Measurements from ENCODE around the gene TIRAP.
A peak's percentile ranks its signal among the peaks of the same experiment; 100 is the strongest.

The TIRAP gene

GRCh38 chr11:126327281-126328000 lies 44.5 kb downstream of the TIRAP start:
- no peak for DNase-seq (ENCODE audit: low spot score)

DNA sequence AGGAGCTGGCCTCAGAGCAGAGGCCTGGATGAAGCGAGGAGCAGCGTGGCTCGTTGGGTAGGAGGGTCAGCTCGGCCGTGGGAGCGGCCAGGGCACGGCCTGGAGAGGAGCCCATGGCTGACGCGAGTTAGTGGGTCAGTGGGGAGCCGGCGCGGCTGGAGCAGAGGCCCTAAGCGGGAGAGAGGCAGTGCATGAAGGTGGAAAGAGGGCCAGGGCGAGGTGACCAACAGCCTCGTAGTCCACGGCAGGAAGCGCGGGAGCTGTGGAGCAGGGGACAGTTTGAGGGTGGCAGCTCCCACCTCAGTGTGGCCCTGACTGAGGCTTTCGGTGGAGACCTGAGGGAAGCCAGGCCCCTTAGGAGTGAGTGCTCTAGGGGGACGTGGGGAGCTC lies 45.1 kb downstream of the TIRAP start:
- DNase-seq (ENCODE audit: low spot score): no peak

DNA sequence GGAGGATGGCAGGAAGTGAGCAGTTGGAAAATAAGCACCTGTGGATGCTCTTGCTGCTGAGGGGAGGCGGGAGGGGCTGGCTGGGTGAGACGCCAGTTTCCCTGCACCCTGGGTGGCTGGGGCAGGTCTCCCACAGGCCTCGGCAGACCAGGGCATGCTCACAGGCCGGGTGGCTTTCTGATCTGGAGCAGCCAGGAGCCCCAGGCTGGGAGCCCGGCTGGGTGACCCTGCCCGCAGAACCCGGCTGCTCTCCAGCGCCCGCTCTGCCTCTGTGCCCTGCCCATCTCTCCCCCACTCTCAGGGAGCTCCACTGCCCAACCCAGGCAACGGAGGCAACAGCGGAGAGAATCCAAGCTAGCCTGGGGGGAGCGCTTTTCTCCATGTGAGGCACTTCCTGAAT lies 45.6 kb downstream of the TIRAP start:
- no peak for DNase-seq (ENCODE audit: low spot score)

DNA sequence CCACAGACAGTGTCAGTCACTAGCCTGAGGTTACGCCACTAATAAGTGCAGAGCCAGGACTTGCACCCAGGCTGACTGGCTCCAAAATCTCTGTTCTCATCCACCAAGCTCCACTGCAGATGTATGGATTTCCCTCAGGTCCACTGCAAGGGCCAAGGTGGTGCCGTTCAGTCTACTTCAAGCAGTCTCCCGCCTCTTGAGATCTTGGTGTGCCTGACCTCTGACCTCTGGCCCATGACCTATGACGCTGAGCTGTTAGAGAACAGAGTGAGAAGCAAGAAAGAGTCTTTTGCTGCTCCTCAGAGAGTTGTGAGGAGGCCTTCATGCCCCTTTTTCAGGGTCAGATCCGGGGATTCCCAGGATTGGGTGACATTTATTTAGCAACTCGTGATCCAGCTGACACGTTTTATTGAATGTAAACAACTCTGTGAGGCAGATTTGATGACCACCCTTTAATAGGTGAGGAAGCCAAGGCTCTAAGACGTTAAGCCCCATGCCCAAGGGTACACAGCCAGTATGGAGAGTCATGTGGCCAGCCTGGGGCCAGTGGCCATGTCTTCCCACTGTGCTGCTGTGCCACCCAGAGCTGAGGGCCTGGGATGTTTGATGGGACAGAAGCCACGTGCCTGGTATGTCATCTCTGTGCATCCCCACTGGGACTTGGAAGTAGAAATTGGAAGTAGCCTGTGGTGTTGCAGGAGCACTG lies 46.2 kb downstream of the TIRAP start:
- DNase-seq (ENCODE audit: low spot score): no peak

DNA sequence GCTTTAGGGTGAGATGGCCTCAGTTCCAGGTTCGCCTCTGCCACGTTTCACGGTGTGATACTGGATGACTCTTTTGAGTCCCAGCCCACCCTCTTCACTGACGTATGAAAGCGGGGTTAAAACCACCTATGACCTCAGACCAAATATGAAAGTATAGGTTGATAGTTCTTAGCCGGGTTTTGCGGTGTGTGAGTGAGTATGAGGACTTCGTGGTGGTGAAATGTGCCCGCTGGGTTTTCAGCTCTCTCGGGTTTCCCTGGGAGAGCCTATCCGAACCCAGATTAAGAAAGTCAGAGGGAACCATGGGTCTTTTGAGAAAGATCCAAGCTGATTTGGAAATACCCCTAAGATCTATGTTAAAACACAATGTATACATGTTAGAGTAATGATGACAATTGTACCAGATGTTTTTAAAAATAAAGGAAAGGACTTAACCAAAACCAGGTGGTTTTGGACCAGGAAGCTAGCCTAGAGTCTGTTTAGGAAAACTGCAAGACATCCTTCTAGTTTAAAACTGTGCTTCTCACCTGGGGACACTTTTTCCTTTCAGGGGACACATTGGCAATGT lies 46.8 kb downstream of the TIRAP start:
- no peak for DNase-seq (ENCODE audit: low spot score)

DNA sequence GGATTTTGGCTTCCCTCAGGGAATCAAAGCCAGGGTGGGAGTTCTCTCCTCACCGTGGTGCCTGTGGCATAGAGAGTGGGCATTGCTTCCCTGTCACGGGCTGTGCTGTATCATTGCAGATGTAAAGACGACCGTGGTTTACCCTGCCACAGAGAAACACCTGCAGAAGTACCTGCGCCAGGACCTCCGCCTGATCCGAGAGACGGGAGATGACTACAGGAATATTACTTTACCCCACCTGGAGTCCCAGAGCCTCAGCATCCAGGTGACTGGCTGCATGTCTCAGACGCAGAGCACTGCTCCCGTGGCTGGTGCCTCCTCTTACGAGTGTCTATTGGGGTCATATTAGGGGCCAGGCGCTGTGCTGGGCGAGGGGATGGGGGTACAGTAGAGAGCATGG lies 48.4 kb downstream of the TIRAP start:
- DNase-seq (ENCODE audit: low spot score): no peak

- peak; percentile 66 for DNase-seq (ENCODE audit: low spot score)
These were observed 49.4 kb downstream of the TIRAP start for GRCh38 chr11:126332221-126332711.

DNA sequence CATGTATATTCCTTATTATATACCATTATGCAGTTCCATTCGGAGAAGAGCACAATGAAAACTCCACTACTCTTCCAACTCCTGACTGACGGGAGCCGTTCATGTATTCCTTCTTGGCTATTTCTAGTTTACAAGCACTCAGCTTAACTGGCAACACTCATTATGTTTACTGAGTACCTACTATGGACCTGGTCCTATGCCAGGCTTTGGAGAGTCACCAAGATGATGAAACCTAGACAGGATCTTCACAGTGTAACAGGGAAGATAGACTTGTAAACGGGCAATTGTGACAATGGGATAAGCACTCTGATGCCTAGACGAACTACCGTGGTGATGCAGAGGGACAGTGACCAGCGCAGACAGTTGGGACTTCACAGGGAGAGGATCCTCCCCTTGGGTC lies 50.2 kb downstream of the TIRAP start:
- DNase-seq (ENCODE audit: low spot score): no peak

DNA sequence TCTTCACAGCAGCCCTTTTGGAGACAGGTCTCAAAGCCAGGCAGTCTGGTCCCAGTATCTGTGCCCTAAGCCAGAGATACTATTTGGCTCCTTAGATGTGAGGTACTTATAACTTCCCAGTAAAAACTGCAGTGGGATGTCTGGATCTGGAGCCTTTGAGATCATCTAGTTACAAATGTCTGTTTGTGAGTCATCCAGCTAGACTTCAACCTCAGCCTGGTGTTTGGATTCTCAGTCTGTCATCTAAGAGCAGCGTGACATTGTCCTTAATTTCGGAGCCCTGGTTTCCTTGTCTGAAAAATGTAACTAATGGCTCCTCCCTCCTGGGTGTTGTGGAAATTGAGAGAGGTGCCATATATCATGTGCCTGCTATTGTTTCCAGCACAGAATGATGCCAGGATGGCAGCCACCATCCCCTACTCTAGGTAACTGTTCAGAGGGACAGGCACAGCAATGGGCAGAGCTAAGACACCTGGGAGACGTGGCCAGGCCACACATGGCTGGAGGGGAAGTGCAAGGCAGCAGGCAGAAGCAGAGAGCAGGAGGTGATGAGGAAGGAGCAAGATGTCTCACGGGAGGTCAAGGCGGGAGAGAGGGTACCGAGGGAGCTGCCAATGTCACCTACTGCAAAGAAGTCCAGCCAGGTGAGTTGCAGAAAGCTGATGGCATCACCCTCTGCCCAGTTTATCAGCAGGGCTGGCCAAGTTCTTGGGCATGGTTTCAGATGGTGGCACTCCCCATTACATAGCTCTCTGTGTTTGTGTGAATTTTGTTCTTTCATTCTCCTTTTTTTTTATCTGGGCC lies 52.0 kb downstream of the TIRAP start:
- no peak for DNase-seq (ENCODE audit: low spot score)

DNA sequence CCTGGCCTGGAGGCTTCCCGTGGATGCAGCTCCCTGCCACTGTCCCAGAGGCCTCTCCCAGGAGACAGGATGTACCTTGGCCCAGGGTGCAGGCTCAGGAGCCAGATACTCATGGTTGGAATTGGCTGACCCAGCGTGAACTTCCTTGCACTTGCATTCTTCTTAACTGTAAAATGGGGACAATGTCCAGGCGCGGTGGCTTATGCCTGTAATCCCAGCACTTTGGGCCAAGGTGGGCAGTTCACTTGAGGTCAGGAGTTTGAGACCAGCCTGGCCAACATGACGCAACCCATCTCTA lies 52.5 kb downstream of the TIRAP start:
- DNase-seq (ENCODE audit: low spot score): no peak

- DNase-seq (ENCODE audit: low spot score): no peak
These were observed 53.2 kb downstream of the TIRAP start for GRCh38 chr11:126336138-126336541.

DNA sequence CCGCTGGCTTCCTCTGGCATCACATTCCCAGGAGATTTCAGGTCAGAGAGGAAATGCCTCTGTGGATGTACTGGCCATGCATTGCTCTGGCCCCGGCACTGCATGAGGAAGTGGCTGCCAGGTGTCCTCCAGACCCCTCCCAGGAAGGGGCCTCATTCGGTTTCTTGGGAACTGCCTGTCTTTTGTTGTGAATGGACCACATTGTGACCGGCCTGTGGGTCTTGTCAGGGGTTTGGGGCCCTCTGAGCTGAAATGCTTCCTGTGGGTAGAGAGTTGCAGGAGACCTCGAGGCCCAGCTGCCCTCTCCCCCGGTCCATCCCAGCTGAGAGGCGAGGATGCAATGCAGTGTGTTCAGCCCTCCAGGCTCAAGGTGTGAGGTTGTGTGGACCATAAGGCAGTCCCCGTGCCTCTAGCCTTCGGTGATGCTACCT lies 53.8 kb downstream of the TIRAP start:
- no peak for DNase-seq (ENCODE audit: low spot score)

GRCh38 chr11:126337126-126337473 lies 54.2 kb downstream of the TIRAP start:
- DNase-seq (ENCODE audit: low spot score): no peak

DNA sequence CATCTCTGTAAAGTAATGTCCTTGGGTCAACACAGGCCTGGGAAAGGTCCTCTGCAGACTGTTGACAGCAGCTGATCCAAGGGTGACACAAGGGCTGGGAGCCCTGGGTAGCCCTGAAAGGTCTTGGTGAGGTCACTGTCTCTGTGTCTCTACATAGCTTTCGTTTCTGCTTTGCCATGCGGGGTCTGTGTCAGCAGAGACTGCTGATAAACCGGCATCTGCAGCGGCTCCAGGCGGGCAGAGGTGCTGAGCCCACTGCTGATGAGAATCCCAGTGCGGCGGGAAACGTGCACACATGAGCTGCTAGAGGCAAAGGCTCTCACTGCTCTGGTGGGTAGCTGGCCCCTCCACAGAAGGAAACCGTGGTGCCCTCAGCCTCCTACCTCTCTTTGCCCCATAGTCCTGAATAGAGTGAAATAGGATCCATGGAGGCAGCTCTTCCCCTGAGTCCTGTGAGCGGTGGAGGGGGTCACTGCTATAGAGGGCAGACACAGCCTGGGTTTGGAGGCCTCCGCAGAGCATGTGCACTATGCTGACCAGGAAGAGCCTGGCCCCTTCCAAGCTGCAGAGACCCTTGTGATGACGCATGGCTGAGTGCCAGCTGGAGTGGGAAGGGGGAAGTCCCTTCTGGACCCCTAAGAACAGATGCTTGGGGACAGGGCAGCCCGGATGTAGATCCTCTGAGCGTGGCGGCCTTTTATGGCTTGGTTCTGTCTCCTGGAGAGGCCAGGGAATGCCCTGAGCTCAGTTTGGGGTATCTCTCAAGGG lies 54.8 kb downstream of the TIRAP start:
- no peak for DNase-seq (ENCODE audit: low spot score)

GRCh38 chr11:126338346-126339055 lies 55.6 kb downstream of the TIRAP start:
- DNase-seq (ENCODE audit: low spot score): no peak

- no peak for DNase-seq (ENCODE audit: low spot score)
These were observed 56.4 kb downstream of the TIRAP start for GRCh38 chr11:126339073-126339862.

- DNase-seq (ENCODE audit: low spot score): no peak
These were observed 57.1 kb downstream of the TIRAP start for GRCh38 chr11:126339863-126340434.

- no peak for DNase-seq (ENCODE audit: low spot score)
These were observed 58.2 kb downstream of the TIRAP start for GRCh38 chr11:126340960-126341606.

GRCh38 chr11:126341760-126342161 lies 58.9 kb downstream of the TIRAP start:
- DNase-seq (ENCODE audit: low spot score): no peak

DNA sequence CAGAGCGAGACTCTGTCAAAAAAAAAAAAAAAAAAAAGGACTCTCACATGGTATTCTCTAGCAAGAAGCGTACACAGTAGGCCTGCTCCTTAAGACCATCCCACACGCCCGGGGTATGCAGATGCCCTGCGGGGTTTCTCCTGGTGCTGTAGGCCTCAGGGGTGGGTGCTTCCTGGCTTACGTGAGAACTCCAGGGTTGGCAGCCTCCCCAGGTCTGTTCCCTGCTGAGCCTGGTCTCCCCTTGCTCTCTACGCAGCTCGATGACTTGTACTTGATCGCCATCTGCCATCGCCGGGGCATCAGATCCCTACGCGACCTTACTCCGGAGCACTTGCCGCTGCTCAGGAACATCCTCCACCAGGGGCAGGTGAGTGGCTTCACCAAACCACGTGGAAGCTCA lies 60.2 kb downstream of the TIRAP start:
- no peak for DNase-seq (ENCODE audit: low spot score)

All from pons (tissue), 1 donor.